Stimulated activated naive B cell treated with anti-CD40 and anti-IgM and Interleukin-4, amounts not matched to agents 10 μg/mL and 1 μg/mL and 100 μg/mL, for 72 hours (primary cell): ENCODE results near the gene PPP2R5C.

ENCODE experiments used
- ATAC-seq, 2 donors: fragments of 150-1000 bp; cut with Tn5 transposase; replicated peaks; 2 replicates each; pipeline ENCODE4 v1.10.0; 2021; ENCODE audit warnings: moderate library complexity in 1 of 2
- DNase-seq: peaks from one replicate; pipeline ENCODE4 v3.0.0; 2021
- H3K27ac Mint-ChIP-seq: one replicate; pipeline ENCODE4 v1.8.0; 2022; ENCODE audit warnings: mild to moderate bottlenecking, mixed read lengths
- H3K27me3 Mint-ChIP-seq, 2 donors: one replicate each; pipeline ENCODE4 v1.8.0; 2022; ENCODE audit warnings: mixed read lengths in 2 of 2
- H3K36me3 Mint-ChIP-seq, 2 donors: one replicate each; pipeline ENCODE4 v1.8.0; 2022; ENCODE audit warnings: mixed read lengths in 2 of 2, mild to moderate bottlenecking in 1 of 2
- H3K4me1 Mint-ChIP-seq, 2 donors: one replicate each; pipeline ENCODE4 v1.8.0; 2022; ENCODE audit warnings: mixed read lengths in 2 of 2, mild to moderate bottlenecking in 1 of 2
- H3K4me3 Mint-ChIP-seq, 2 donors: one replicate each; pipeline ENCODE4 v1.8.0; 2022; ENCODE audit warnings: mild to moderate bottlenecking in 2 of 2, mixed read lengths in 2 of 2, moderate library complexity in 1 of 2
- H3K9me3 Mint-ChIP-seq, 2 donors: one replicate each; pipeline ENCODE4 v1.8.0; 2022; ENCODE audit warnings: mixed read lengths in 2 of 2, mild to moderate bottlenecking in 1 of 2

Gene PPP2R5C

GRCh38 chr14:101815994-101816393 is 54.5 kb downstream of the PPP2R5C start:
- H3K36me3 Mint-ChIP-seq, result peaks cover 33 to 63% of the 10 kb centered on the region in 2 donors
- no peaks in the 10 kb centered on the region for H3K27me3 Mint-ChIP-seq
- no peak for DNase-seq
- ATAC-seq, result no peak
- peak overlapping the region; percentile 65 for H3K27ac Mint-ChIP-seq
- peaks cover 57 to 83% of the 10 kb centered on the region in 2 donors for H3K4me1 Mint-ChIP-seq
- peaks cover 0 to 3% of the 10 kb centered on the region in 2 donors for H3K9me3 Mint-ChIP-seq
- H3K4me3 Mint-ChIP-seq, result no peak overlapping the region

GRCh38 chr14:101817501-101818001 is 56.0 kb downstream of the PPP2R5C start:
- peaks cover 0 to 3% of the 10 kb centered on the region in 2 donors for H3K9me3 Mint-ChIP-seq
- H3K27me3 Mint-ChIP-seq, result no peaks in the 10 kb centered on the region
- ATAC-seq, result no peak
- H3K4me3 Mint-ChIP-seq, result peak overlapping the region; percentile 47 to 62
- no peak for DNase-seq
- peak overlapping the region; percentile 76 for H3K27ac Mint-ChIP-seq
- peaks cover 26 to 57% of the 10 kb centered on the region in 2 donors for H3K36me3 Mint-ChIP-seq
- peaks cover 53 to 74% of the 10 kb centered on the region in 2 donors for H3K4me1 Mint-ChIP-seq

GRCh38 chr14:101819251-101819990 is 57.9 kb downstream of the PPP2R5C start:
- H3K4me1 Mint-ChIP-seq, result peaks cover 47 to 75% of the 10 kb centered on the region in 2 donors
- no peak for DNase-seq
- H3K4me3 Mint-ChIP-seq, result peak overlapping the region; percentile 60 to 67
- peaks cover 25 to 45% of the 10 kb centered on the region in 2 donors for H3K36me3 Mint-ChIP-seq
- ATAC-seq, result no peak
- no peaks in the 10 kb centered on the region for H3K27me3 Mint-ChIP-seq
- peak overlapping the region; percentile 93 for H3K27ac Mint-ChIP-seq
- H3K9me3 Mint-ChIP-seq, result peaks cover 0 to 3% of the 10 kb centered on the region in 2 donors

DNA sequence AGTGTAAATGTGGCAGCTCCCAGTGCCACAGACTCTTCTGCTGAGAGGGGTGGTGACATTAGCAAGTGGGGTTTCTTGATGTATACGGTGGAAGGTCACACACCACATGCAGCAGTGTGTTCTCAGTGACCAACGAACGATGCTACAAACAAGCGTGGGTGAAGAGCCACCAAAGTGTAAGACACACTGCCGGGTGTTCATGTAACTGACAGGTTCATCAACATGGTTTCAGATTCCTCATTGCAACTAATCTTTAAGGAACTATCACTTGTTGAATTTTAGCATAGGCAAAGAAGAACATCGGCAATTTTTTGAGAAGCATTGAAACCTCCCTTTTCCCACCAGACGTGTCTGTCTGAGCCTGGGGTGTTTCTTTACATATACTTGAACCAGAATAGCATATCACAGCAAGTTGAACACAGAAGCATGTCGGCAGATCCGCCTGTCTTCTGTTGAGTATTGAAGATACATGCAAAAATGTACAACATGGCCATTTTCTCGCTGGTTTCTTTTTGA is 58.8 kb downstream of the PPP2R5C start:
- ATAC-seq (peak; percentile 51 to 58), DNase-seq (peak; percentile 51)
- Mint-ChIP-seq H3K4me3 (peak overlapping the region; percentile 60 to 67), H3K27ac (peak overlapping the region; percentile 93), H3K4me1 (peaks cover 46 to 75% of the 10 kb centered on the region in 2 donors), H3K9me3 (peaks cover 0 to 3% of the 10 kb centered on the region in 2 donors), H3K36me3 (peaks cover 19 to 40% of the 10 kb centered on the region in 2 donors), H3K27me3 (no peaks in the 10 kb centered on the region)

DNA sequence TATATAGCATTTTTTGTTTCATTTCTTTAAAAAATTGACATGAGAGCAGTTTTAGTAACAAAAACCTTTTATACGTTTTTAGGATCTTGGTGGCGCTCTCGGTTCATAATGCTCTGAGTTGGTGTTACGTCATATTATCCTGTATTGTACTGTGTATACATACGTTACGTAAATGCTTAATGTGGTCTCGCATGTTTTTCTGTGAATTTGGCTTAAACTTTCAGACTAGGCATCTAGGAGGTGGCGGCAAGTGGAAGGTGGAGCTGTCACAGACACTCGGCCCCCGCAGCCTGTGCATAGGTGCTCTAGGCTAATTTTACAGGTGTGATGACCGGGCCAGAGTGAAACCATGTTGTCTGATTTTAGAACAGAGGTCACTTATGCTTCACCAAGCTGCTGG is 60.0 kb downstream of the PPP2R5C start:
- no peak for ATAC-seq
- H3K4me3 Mint-ChIP-seq, result no peak overlapping the region
- no peak for DNase-seq
- H3K9me3 Mint-ChIP-seq, result peaks cover 3 to 5% of the 10 kb centered on the region in 2 donors
- no peaks in the 10 kb centered on the region for H3K27me3 Mint-ChIP-seq
- peaks cover 51 to 75% of the 10 kb centered on the region in 2 donors for H3K4me1 Mint-ChIP-seq
- peaks cover 30 to 42% of the 10 kb centered on the region in 2 donors for H3K36me3 Mint-ChIP-seq
- peak overlapping the region; percentile 48 for H3K27ac Mint-ChIP-seq

- peak overlapping the region; percentile 99 for H3K27ac Mint-ChIP-seq
- ATAC-seq, result no peak
- peaks cover 2 to 4% of the 10 kb centered on the region in 2 donors for H3K9me3 Mint-ChIP-seq
- peaks cover 35 to 47% of the 10 kb centered on the region in 2 donors for H3K36me3 Mint-ChIP-seq
- DNase-seq, result no peak
- H3K4me1 Mint-ChIP-seq, result peaks cover 56 to 79% of the 10 kb centered on the region in 2 donors
- H3K27me3 Mint-ChIP-seq, result no peaks in the 10 kb centered on the region
- H3K4me3 Mint-ChIP-seq, result peak overlapping the region; percentile 47 to 73
Observed at GRCh38 chr14:101823066-101823465, 61.6 kb downstream of the PPP2R5C start.

DNA sequence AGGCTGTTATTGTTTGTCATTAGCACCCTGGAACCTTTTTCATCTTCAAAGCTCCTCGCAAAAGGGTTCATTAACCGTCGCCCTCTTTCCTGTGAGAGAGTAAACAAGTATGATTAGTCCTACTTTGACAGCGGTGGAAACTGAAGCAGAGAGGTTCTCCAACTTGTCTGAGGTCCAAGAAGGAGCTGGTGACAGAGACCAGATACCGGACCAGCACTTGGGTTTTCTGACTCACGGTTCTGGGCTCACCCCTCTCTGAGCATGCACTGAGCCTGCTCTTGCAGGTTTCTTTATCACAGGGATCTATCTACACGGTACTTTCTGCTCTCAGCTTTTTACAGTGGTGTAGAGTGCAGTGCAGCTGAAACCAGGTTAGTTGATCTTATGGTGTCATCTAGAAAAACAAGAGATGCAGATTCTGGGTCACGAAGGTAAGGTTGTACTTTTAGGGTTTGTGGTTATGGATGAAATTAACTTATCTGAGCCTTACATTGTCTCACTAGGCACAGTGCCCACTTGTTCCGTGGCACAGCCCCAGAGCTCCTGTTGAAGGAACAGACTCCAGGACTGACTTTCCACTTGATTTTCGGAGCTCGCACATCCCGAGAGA is 62.1 kb downstream of the PPP2R5C start:
- peaks cover 35 to 48% of the 10 kb centered on the region in 2 donors for H3K36me3 Mint-ChIP-seq
- H3K27me3 Mint-ChIP-seq, result no peaks in the 10 kb centered on the region
- DNase-seq (peak; percentile 27), ATAC-seq (peak; percentile 30 to 32)
- peak overlapping the region; percentile 73 to 77 for H3K4me3 Mint-ChIP-seq
- H3K9me3 Mint-ChIP-seq, result peaks cover 2 to 4% of the 10 kb centered on the region in 2 donors
- H3K27ac Mint-ChIP-seq, result peak overlapping the region; percentile 99
- H3K4me1 Mint-ChIP-seq, result peaks cover 57 to 80% of the 10 kb centered on the region in 2 donors

DNA sequence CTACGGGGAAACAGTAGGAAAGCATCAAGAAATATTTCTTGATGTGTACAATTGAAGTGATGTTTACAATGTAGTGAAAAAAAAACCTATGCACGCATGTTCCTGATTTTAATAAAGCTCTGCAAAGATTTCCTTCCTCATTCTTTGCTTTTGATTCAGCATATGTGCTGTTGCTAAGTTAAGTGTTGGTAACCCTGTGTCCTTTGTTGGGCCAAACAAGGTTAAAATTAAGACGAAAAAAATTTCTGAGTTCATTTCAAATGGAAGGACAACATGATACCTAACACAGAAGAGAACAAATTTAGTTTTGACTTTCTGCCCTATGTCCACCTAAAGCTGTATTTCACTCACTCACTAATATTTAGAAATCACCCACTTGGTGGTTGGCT is 62.8 kb downstream of the PPP2R5C start:
- Mint-ChIP-seq H3K36me3 (peaks cover 32 to 48% of the 10 kb centered on the region in 2 donors), H3K9me3 (peaks cover 2 to 4% of the 10 kb centered on the region in 2 donors), H3K4me3 (peak overlapping the region; percentile 70 to 77)

DNA sequence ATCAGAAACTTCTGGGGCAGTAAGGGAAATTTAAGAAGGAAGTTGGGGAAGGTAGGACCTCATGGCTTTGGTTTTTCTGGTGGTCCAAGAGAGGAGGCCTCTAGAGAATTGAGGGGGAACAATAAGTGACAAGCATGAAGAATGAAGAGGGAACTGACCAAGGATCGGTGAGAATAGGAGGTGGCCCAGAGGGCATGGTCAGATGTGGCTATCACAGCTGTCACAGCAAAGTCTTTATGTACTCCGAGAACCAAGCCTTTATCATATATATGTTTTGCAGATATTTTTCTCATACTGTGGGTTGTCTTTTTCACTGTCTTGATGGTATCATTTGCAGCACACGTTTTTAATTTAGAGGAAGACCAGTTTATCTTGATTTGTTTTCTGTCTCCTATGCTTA is 64.3 kb downstream of the PPP2R5C start:
- peaks cover 48 to 74% of the 10 kb centered on the region in 2 donors for H3K4me1 Mint-ChIP-seq
- DNase-seq (no peak), ATAC-seq (peak; percentile 2 to 28)
- peak overlapping the region; percentile 94 for H3K27ac Mint-ChIP-seq
- peak overlapping the region; percentile 66 to 68 for H3K4me3 Mint-ChIP-seq
- peaks cover 2 to 4% of the 10 kb centered on the region in 2 donors for H3K9me3 Mint-ChIP-seq
- no peaks in the 10 kb centered on the region for H3K27me3 Mint-ChIP-seq
- peaks cover 25 to 47% of the 10 kb centered on the region in 2 donors for H3K36me3 Mint-ChIP-seq

More for the DNA sequence above, 62.8 kb downstream of the PPP2R5C start:
- H3K4me1 Mint-ChIP-seq, result peaks cover 56 to 80% of the 10 kb centered on the region in 2 donors
- H3K27me3 Mint-ChIP-seq, result no peaks in the 10 kb centered on the region
- peak overlapping the region; percentile 99 for H3K27ac Mint-ChIP-seq
- ATAC-seq (peak; percentile 26 to 29), DNase-seq (no peak)

GRCh38 chr14:101826351-101826750 is 64.8 kb downstream of the PPP2R5C start:
- Mint-ChIP-seq H3K27ac (peak overlapping the region; percentile 94), H3K9me3 (peaks cover 2 to 4% of the 10 kb centered on the region in 2 donors), H3K36me3 (peaks cover 25 to 47% of the 10 kb centered on the region in 2 donors), H3K4me3 (peak overlapping the region; percentile 23 to 68), H3K27me3 (no peaks in the 10 kb centered on the region), H3K4me1 (peaks cover 48 to 74% of the 10 kb centered on the region in 2 donors)
- no peak for ATAC-seq
- DNase-seq, result no peak

- H3K4me3 Mint-ChIP-seq, result no peak overlapping the region
- peaks cover 2 to 4% of the 10 kb centered on the region in 2 donors for H3K9me3 Mint-ChIP-seq
- no peak for DNase-seq
- peaks cover 50 to 72% of the 10 kb centered on the region in 2 donors for H3K4me1 Mint-ChIP-seq
- H3K36me3 Mint-ChIP-seq, result peaks cover 27 to 47% of the 10 kb centered on the region in 2 donors
- peak overlapping the region; percentile 84 for H3K27ac Mint-ChIP-seq
- ATAC-seq, result no peak
- no peaks in the 10 kb centered on the region for H3K27me3 Mint-ChIP-seq
Observed at GRCh38 chr14:101827286-101827685, 65.8 kb downstream of the PPP2R5C start.

DNA sequence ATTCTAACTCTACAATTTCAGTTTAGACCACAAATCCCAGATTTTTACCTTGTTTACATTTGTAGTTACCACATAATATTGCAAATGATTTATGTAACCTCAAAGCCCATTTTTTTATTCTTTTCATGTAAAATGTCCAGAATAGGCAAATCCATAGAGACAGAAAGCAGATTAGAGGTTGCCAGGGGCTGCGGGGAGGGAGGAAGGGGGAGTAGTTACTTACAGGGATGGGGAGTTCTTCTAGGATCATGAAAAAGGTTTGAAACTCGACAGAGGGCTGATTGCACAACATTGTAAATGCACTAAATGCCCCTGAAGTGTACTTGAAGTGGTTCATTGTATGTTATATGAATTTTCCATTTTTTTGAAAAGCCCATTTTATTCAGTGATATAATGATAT is 66.5 kb downstream of the PPP2R5C start:
- no peak for ATAC-seq
- Mint-ChIP-seq H3K4me3 (no peak overlapping the region), H3K9me3 (peaks cover 2 to 4% of the 10 kb centered on the region in 2 donors), H3K27ac (peak overlapping the region; percentile 84), H3K27me3 (no peaks in the 10 kb centered on the region), H3K36me3 (peaks cover 27 to 50% of the 10 kb centered on the region in 2 donors), H3K4me1 (peaks cover 52 to 71% of the 10 kb centered on the region in 2 donors)
- no peak for DNase-seq

GRCh38 chr14:101830271-101830670 is 68.8 kb downstream of the PPP2R5C start:
- no peak for ATAC-seq
- Mint-ChIP-seq H3K36me3 (peaks cover 29 to 53% of the 10 kb centered on the region in 2 donors), H3K4me3 (no peak overlapping the region), H3K27ac (peak overlapping the region; percentile 85), H3K9me3 (peaks cover 2 to 4% of the 10 kb centered on the region in 2 donors), H3K27me3 (no peaks in the 10 kb centered on the region), H3K4me1 (peaks cover 45 to 71% of the 10 kb centered on the region in 2 donors)
- DNase-seq, result no peak

DNA sequence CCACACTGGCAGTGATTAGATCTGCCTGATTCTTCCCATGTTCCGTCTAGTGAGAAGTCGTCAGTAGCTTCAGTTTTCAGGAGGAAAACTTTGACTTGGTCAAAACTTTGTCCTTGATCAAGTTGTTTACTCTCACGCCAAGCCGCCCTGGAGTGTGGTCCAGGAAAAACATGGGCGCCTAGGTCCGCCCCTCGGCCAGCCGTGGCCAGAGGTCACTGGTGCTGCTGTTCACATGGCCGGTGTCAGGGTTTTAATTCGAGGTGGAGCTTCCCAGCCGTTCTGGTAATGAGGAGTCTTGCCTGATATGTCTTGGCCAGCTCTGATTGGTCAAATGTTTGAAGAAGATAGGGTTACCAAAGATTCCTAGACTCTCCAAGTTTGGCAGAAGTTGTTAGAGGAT is 71.5 kb downstream of the PPP2R5C start:
- no peak for ATAC-seq
- Mint-ChIP-seq H3K36me3 (peaks cover 12 to 44% of the 10 kb centered on the region in 2 donors), H3K4me1 (peaks cover 39 to 69% of the 10 kb centered on the region in 2 donors), H3K4me3 (no peak overlapping the region), H3K27me3 (no peaks in the 10 kb centered on the region), H3K27ac (peak overlapping the region; percentile 71), H3K9me3 (no peaks in the 10 kb centered on the region)
- no peak for DNase-seq
